ENCODE data around the gene ELP4. TPM values are rescaled to one million over a fixed set of nuclear protein-coding genes. Genes with fewer than 3 reads are reported as not detected.

Gene ELP4
- total RNA-seq, 5 donors from 2014 or later (not counting 1 experiment from before 2014, with no cell fraction given): 15.9 to 22.2 (median 17.2) TPM

Other genes starting within 250 kb of the ELP4 start
- gene DCDC1, start 140.0 kb upstream of the ELP4 start, total RNA-seq: 1 to 10 TPM in 1 of 5 donors, under 1 TPM in 3, not detected in 1; 0.09 to 1.0 (median 0.22) TPM
- 10 to 100 TPM; 15.0 to 23.4 (median 18.4) TPM for gene DNAJC24, start 139.9 kb upstream of the ELP4 start, total RNA-seq
- gene IMMP1L, start 145 bp upstream of the ELP4 start, total RNA-seq: 10 to 100 TPM in 4 of 5 donors, 1 to 10 TPM in 1; 8.2 to 16.3 (median 14.2) TPM

All from T-cell (primary cell).